ENCODE data around the gene ZBTB8OS. TPM values are rescaled to one million over a fixed set of nuclear protein-coding genes. Genes with fewer than 3 reads are reported as not detected.

ZBTB8OS gene
- total and polyA plus RNA-seq, 9 of the 15 experiments (the other 6 are each of a cell fraction or from before 2014, with no cell fraction given), result 54.8 to 230 (median 107) TPM

- TF ChIP-seq PHF20 (IDR thresholded peaks at IDR 0.05; ENCODE audit: partially characterized antibody) (peak; percentile 82), HDAC3 (IDR thresholded peaks at IDR 0.05; ENCODE audit: borderline replicate concordance, partially characterized antibody) (peak; percentile 53), ZKSCAN1 (IDR thresholded peaks at IDR 0.05; ENCODE audit: low read depth, low read length) (no peak; the same call in 1 of the 2 replicates), STAT5A (IDR thresholded peaks at IDR 0.05; ENCODE audit: borderline replicate concordance, low read length) (no peak; the same call in 1 of the 2 replicates), MITF (IDR thresholded peaks at IDR 0.05) (peak; percentile 83; the same call in 1 of the 2 replicates)
- TF ChIP-seq, protein P1, sequence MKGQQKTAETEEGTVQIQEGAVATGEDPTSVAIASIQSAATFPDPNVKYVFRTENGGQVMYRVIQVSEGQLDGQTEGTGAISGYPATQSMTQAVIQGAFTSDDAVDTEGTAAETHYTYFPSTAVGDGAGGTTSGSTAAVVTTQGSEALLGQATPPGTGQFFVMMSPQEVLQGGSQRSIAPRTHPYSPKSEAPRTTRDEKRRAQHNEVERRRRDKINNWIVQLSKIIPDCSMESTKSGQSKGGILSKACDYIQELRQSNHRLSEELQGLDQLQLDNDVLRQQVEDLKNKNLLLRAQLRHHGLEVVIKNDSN (CRISPR knock-in tag; IDR thresholded peaks at IDR 0.05), result peak; percentile 97
- TF ChIP-seq, protein P2, sequence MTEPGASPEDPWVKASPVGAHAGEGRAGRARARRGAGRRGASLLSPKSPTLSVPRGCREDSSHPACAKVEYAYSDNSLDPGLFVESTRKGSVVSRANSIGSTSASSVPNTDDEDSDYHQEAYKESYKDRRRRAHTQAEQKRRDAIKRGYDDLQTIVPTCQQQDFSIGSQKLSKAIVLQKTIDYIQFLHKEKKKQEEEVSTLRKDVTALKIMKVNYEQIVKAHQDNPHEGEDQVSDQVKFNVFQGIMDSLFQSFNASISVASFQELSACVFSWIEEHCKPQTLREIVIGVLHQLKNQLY (CRISPR knock-in tag; conservative IDR thresholded peaks at IDR 0.05), result peak; percentile 9 to 65; a peak in 2 of 4 replicates
- TF ChIP-seq, protein P3, sequence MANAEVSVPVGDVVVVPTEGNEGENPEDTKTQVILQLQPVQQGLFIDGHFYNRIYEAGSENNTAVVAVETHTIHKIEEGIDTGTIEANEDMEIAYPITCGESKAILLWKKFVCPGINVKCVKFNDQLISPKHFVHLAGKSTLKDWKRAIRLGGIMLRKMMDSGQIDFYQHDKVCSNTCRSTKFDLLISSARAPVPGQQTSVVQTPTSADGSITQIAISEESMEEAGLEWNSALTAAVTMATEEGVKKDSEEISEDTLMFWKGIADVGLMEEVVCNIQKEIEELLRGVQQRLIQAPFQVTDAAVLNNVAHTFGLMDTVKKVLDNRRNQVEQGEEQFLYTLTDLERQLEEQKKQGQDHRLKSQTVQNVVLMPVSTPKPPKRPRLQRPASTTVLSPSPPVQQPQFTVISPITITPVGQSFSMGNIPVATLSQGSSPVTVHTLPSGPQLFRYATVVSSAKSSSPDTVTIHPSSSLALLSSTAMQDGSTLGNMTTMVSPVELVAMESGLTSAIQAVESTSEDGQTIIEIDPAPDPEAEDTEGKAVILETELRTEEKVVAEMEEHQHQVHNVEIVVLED (CRISPR knock-in tag; IDR thresholded peaks at IDR 0.05), result peak; percentile 89
Observed at GRCh38 chr1:32650752-32651460, 556 bp upstream of the ZBTB8OS start, which contains the start of gene RBBP4 (continued).
